H1 (cell line): ENCODE results near the gene OR2V1. TPM values are rescaled to one million over a fixed set of nuclear protein-coding genes. Genes with fewer than 3 reads are reported as not detected.
"Not testable (repeated sequence)": the region's sequence is repeated elsewhere in the genome, so short reads cannot be mapped to it uniquely, and the experiment has no call there.

ENCODE experiments used
- CTCF ChIA-PET: fragments of 300-600 bp; sonication (Branson Sonifier 250); formaldehyde crosslinking; loops from one replicate; lab custom pipeline; 2021; ENCODE audit not compliant: partially characterized antibody; lab: Charles Lee
- POLR2A ChIA-PET: fragments of 300-600 bp; sonication (Branson Sonifier 250); formaldehyde crosslinking; loops from one replicate; lab custom pipeline; 2021; ENCODE audit warnings: inconsistent platforms; ENCODE audit not compliant: partially characterized antibody; lab: Charles Lee
- DNase-seq, 2 experiments: peaks; one replicate each; pipeline versions ENCODE4 v3.0.0 to v3.0.0-alpha.2; 2010 to 2022; ENCODE audit warnings: low spot score in 2 of 2, low read depth in 1 of 2, mixed read lengths in 1 of 2
- FAIRE-seq: peaks from 2 replicates; lab custom pipeline; 2011; peaks lifted over from hg19 to GRCh38; lab: Jason Lieb, UNC
- H2AFZ ChIP-seq: 2 replicates; pipeline ENCODE4 v1.8.1; 2012; ENCODE audit warnings: low read length, inconsistent platforms
- H2AK5ac ChIP-seq: 2 replicates; pipeline ENCODE4 v1.6.1; 2013; ENCODE audit warnings: low read depth, low read length
- H2BK120ac ChIP-seq: replicated peaks from 2 replicates; pipeline ENCODE3; 2013; ENCODE audit warnings: low read depth, low read length, inconsistent platforms
- H2BK12ac ChIP-seq: 2 replicates; pipeline ENCODE4 v1.6.1; 2013; ENCODE audit warnings: low read depth, low read length
- H2BK15ac ChIP-seq: 2 replicates; pipeline ENCODE4 v1.6.1; 2013; ENCODE audit warnings: low read length
- H2BK20ac ChIP-seq: 2 replicates; pipeline ENCODE4 v1.6.1; 2013; ENCODE audit warnings: low read length
- H2BK5ac ChIP-seq: 2 replicates; pipeline ENCODE4 v1.6.1; 2013; ENCODE audit warnings: low read depth, low read length
- H3K14ac ChIP-seq: 2 replicates; pipeline ENCODE4 v1.6.1; 2013; ENCODE audit warnings: inconsistent platforms; ENCODE audit not compliant: insufficient read length
- H3K18ac ChIP-seq: 2 replicates; pipeline ENCODE4 v1.6.1; 2013; ENCODE audit warnings: low read length; ENCODE audit errors: extremely low read depth
- H3K23ac ChIP-seq: 2 replicates; pipeline ENCODE4 v1.6.1; 2013; ENCODE audit warnings: inconsistent platforms; ENCODE audit not compliant: insufficient read length
- H3K23me2 ChIP-seq: 2 replicates; pipeline ENCODE4 v1.6.1; 2013; ENCODE audit warnings: low read depth, low read length
- H3K27ac ChIP-seq: 2 replicates; pipeline ENCODE4 v1.6.1; 2011; ENCODE audit warnings: low read depth, low read length, inconsistent platforms
- H3K27me3 ChIP-seq, 4 experiments: replicated peaks in 1 of 4; 1 replicate in 1 of 4; 2 replicates in 3 of 4; pipeline versions ENCODE4 v1.6.1 to v1.8.1; 2011 to 2013; ENCODE audit warnings: low read length in 3 of 4, mild to moderate bottlenecking in 3 of 4, inconsistent platforms in 2 of 4, mixed read lengths in 2 of 4, moderate library complexity in 1 of 4; ENCODE audit not compliant: control insufficient read depth in 3 of 4, insufficient read depth in 3 of 4; ENCODE audit errors: extremely low read depth in 1 of 4
- H3K36me3 ChIP-seq, 4 experiments: 2 replicates each; pipeline versions ENCODE4 v1.6.1 to v1.8.1; 2011 to 2013; ENCODE audit warnings: mild to moderate bottlenecking in 4 of 4, low read length in 3 of 4, moderate library complexity in 2 of 4, control low read depth in 1 of 4, inconsistent platforms in 1 of 4; ENCODE audit not compliant: insufficient read depth in 4 of 4, control insufficient read depth in 2 of 4
- H3K4ac ChIP-seq: replicated peaks from 2 replicates; pipeline ENCODE3; 2013; ENCODE audit warnings: low read length, low read depth, mixed read lengths, inconsistent platforms; ENCODE audit not compliant: insufficient read length
- H3K4me1 ChIP-seq, 4 experiments: replicated peaks in 1 of 4; 1 replicate in 1 of 4; 2 replicates in 3 of 4; pipeline versions ENCODE4 v1.6.1 to v1.8.1; 2011 to 2013; ENCODE audit warnings: low read length in 3 of 4, inconsistent platforms in 2 of 4, mixed read lengths in 1 of 4; ENCODE audit not compliant: insufficient read depth in 4 of 4, control insufficient read depth in 3 of 4
- H3K4me2 ChIP-seq, 2 experiments: 2 replicates each; pipeline versions ENCODE4 v1.6.1 to v1.8.1; 2011 to 2013; ENCODE audit warnings: low read depth in 2 of 2, low read length in 2 of 2, control low read depth in 1 of 2, inconsistent platforms in 1 of 2, mild to moderate bottlenecking in 1 of 2; ENCODE audit not compliant: insufficient read depth in 1 of 2
- H3K4me3 ChIP-seq, 4 experiments: fragments of 200-600, 300-600 bp in 1 of 4; sonication (generic), shearing (Covaris generic), sonication (Bioruptor Twin) in 1 of 4; 2 replicates each; pipeline versions ENCODE4 v1.5.1 to v1.8.1; 2011 to 2016; ENCODE audit warnings: low read length in 4 of 4, low read depth in 3 of 4, control low read depth in 2 of 4, inconsistent platforms in 2 of 4, mild to moderate bottlenecking in 2 of 4, mixed read lengths in 1 of 4, moderate library complexity in 1 of 4; ENCODE audit not compliant: insufficient read depth in 2 of 4; ENCODE audit errors: extremely low read depth in 1 of 4
- H3K56ac ChIP-seq: replicated peaks from 2 replicates; pipeline ENCODE3; 2013; ENCODE audit warnings: low read depth, mild to moderate bottlenecking, mixed read lengths, low read length, inconsistent platforms; ENCODE audit not compliant: insufficient read length
- H3K79me1 ChIP-seq: 2 replicates; pipeline ENCODE4 v1.6.1; 2013; ENCODE audit warnings: low read depth, low read length, control low read depth
- H3K79me2 ChIP-seq, 2 experiments: 2 replicates each; pipeline versions ENCODE4 v1.6.1 to v1.8.1; 2012 to 2013; ENCODE audit warnings: low read length in 2 of 2, mild to moderate bottlenecking in 2 of 2, inconsistent platforms in 1 of 2; ENCODE audit not compliant: insufficient read depth in 2 of 2, control insufficient read depth in 1 of 2
- H3K9ac ChIP-seq, 4 experiments: replicated peaks in 1 of 4; 1 replicate in 1 of 4; 2 replicates in 3 of 4; pipeline versions ENCODE4 v1.6.1 to v1.8.1; 2011 to 2013; ENCODE audit warnings: low read depth in 3 of 4, low read length in 3 of 4, control low read depth in 2 of 4, mild to moderate bottlenecking in 2 of 4, moderate library complexity in 2 of 4, inconsistent platforms in 1 of 4; ENCODE audit errors: extremely low read depth in 1 of 4
- H3K9me3 ChIP-seq, 2 experiments: 2 replicates each; pipeline versions ENCODE4 v1.6.1 to v1.8.1; 2012 to 2013; ENCODE audit warnings: mild to moderate bottlenecking in 2 of 2, moderate library complexity in 2 of 2, control low read depth in 1 of 2, inconsistent platforms in 1 of 2, low read depth in 1 of 2, low read length in 1 of 2, mixed read lengths in 1 of 2; ENCODE audit not compliant: insufficient read depth in 2 of 2
- H4K20me1 ChIP-seq, 2 experiments: replicated peaks in 1 of 2; 2 replicates each; pipeline versions ENCODE3 to v1.8.1; 2011 to 2013; ENCODE audit warnings: inconsistent platforms in 2 of 2, low read length in 2 of 2, mild to moderate bottlenecking in 1 of 2; ENCODE audit not compliant: insufficient read depth in 2 of 2, control insufficient read depth in 1 of 2
- H4K5ac ChIP-seq: 2 replicates; pipeline ENCODE4 v1.6.1; 2013; ENCODE audit warnings: low read length, low read depth, mixed read lengths, inconsistent platforms; ENCODE audit not compliant: insufficient read length
- H4K8ac ChIP-seq: 2 replicates; pipeline ENCODE4 v1.8.0; 2013; ENCODE audit warnings: mild to moderate bottlenecking, moderate library complexity, low read length, inconsistent platforms; ENCODE audit not compliant: insufficient read depth; ENCODE audit errors: extremely low read depth
- H4K91ac ChIP-seq: replicated peaks from 2 replicates; pipeline ENCODE3; 2013; ENCODE audit warnings: low read length, mixed read lengths, inconsistent platforms; ENCODE audit not compliant: insufficient read length
- WGBS, 2 experiments: shearing (Covaris generic) in 1 of 2; methylation state at CpG; one replicate each; pipeline versions ENCODE4 v1.1.6 to v1.1.7; 2013 to 2015; ENCODE audit warnings: low lambda C conversion rate in 2 of 2, mixed read lengths in 2 of 2, inconsistent platforms in 1 of 2, low coverage in 1 of 2, missing lambda C conversion rate in 1 of 2; ENCODE audit not compliant: insufficient replicate concordance in 2 of 2, insufficient coverage in 1 of 2, insufficient read length in 1 of 2; ENCODE audit errors: extremely low coverage in 1 of 2, missing lambda C conversion rate in 1 of 2; 5-methylcytosine and 5-hydroxymethylcytosine counted together
- polyA plus RNA-seq, 7 experiments: library from polyadenylated mRNA; depleted of rRNA in 3 of 7; stranded (reverse) in 5 of 7; unstranded in 2 of 7; fragments of >200 nt in 5 of 7; fragments of 200-250 nt in 2 of 7; gene quantifications; 1 replicate in 5 of 7; 2 replicates in 1 of 7; 4 replicates in 1 of 7; pipeline versions ENCODE4 v1.2.1 to v1.2.3, GENCODE V29; 2011 to 2013; ENCODE audit warnings: missing spikeins in 2 of 7, mixed read lengths in 2 of 7
- total RNA-seq: library from RNA; stranded (reverse); fragmentation: NEBNext Ultra II Directional; extraction: Animal tissue kit (Norgen Biotek cat#: 25700); gene quantifications from 2 replicates; pipeline ENCODE4 v1.2.1, GENCODE V29; 2021

The OR2V1 gene
- total and polyA plus RNA-seq, 2 of the 8 experiments (the other 6 are each of a cell fraction or from before 2014, with no cell fraction given): not detected

GRCh38 chr5:181177559-181177958 lies 46.6 kb upstream of the OR2V1 start:
- H3K4ac ChIP-seq, H3K36me3 ChIP-seq, H2BK12ac ChIP-seq, H3K79me1 ChIP-seq, H2AFZ ChIP-seq, DNase-seq, H3K27me3 ChIP-seq, H2BK20ac ChIP-seq, H3K4me2 ChIP-seq, H2BK15ac ChIP-seq, H4K91ac ChIP-seq, FAIRE-seq, H3K14ac ChIP-seq, H3K4me1 ChIP-seq, H3K18ac ChIP-seq, H4K5ac ChIP-seq, H3K56ac ChIP-seq, H3K23me2 ChIP-seq, H3K4me3 ChIP-seq, H4K20me1 ChIP-seq, H4K8ac ChIP-seq, H2BK120ac ChIP-seq, H3K27ac ChIP-seq, H2AK5ac ChIP-seq, H3K9ac ChIP-seq, H3K79me2 ChIP-seq, H3K23ac ChIP-seq, H3K9me3 ChIP-seq, H2BK5ac ChIP-seq: not testable (repeated sequence)
- ChIA-PET POLR2A (interaction anchor here (0.6 to 1.1 kb wide), 2 partner anchors 9 to 45 kb away, joined by 3 to 5 read pairs; no protein-coding TSS in a partner anchor), CTCF (interaction anchor here (0.7 to 1.3 kb wide), 4 partner anchors 9 to 50 kb away, joined by 3 to 4 read pairs (median 4); no protein-coding TSS in a partner anchor)
- 85% methylated on average over 14 of the region's 14 CpGs; no CpG with 5 or more reads in 1 of the 2 experiments for WGBS, 2 experiments
